Testis (tissue), 2 donors: ENCODE results near the gene TOX2.

ENCODE experiments used
- POLR2A ChIP-seq: fragments of 450-650 bp; IDR thresholded peaks from one replicate; pipeline ENCODE4 v1.6.1; 2017; ENCODE audit warnings: antibody characterized with exemption, mild to moderate bottlenecking, moderate library complexity
- TF ChIP-seq, protein P1 (sequence below), 3 experiments: fragments of 450-650 bp in 2 of 3; fragments of 200-600 bp in 1 of 3; sonication (generic) in 1 of 3; IDR thresholded peaks; one replicate each; pipeline ENCODE4 v1.5.1; 2016 to 2019; ENCODE audit warnings: antibody characterized with exemption in 3 of 3, mild to moderate bottlenecking in 2 of 3, moderate library complexity in 1 of 3

DNA sequence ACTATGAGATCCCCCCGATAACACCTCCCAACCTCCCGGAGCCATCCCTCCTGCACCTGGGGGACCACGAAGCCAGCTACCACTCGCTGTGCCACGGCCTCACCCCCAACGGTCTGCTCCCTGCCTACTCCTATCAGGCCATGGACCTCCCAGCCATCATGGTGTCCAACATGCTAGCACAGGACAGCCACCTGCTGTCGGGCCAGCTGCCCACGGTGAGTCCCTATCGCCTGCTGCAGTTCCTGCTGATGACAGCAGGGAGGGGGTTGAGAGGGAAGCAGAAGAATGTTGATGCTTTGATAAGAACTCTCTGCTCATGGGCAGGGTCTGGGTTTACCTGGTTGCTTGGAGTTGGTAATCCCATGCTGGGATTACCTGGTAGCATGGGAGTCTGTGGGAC is 91.9 kb downstream of the TOX2 start:
- TF ChIP-seq, protein P1, sequence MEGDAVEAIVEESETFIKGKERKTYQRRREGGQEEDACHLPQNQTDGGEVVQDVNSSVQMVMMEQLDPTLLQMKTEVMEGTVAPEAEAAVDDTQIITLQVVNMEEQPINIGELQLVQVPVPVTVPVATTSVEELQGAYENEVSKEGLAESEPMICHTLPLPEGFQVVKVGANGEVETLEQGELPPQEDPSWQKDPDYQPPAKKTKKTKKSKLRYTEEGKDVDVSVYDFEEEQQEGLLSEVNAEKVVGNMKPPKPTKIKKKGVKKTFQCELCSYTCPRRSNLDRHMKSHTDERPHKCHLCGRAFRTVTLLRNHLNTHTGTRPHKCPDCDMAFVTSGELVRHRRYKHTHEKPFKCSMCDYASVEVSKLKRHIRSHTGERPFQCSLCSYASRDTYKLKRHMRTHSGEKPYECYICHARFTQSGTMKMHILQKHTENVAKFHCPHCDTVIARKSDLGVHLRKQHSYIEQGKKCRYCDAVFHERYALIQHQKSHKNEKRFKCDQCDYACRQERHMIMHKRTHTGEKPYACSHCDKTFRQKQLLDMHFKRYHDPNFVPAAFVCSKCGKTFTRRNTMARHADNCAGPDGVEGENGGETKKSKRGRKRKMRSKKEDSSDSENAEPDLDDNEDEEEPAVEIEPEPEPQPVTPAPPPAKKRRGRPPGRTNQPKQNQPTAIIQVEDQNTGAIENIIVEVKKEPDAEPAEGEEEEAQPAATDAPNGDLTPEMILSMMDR (IDR thresholded peaks at IDR 0.05): no peak
- no peak for TF ChIP-seq POLR2A
